NT2/D1 (cell line): ENCODE measurements around the gene CFAP206.

Experiments
- YY1 ChIP-seq: IDR thresholded peaks from 2 replicates; pipeline ENCODE4 v1.6.1; 2011; ENCODE audit not compliant: insufficient read length, insufficient read depth
- ZNF274 ChIP-seq: IDR thresholded peaks from 2 replicates; pipeline ENCODE4 v1.6.1; 2011; ENCODE audit warnings: mild to moderate bottlenecking, low read depth, low read length

GRCh38 chr6:87375315-87375714 lies 32.5 kb upstream of the CFAP206 start:
- TF ChIP-seq YY1 = no peak
- TF ChIP-seq ZNF274 = no peak
